Fibroblast of the aortic adventitia (primary cell): ENCODE measurements around the gene PCSK5. TPM values are rescaled to one million over a fixed set of nuclear protein-coding genes. Genes with fewer than 3 reads are reported as not detected.
A peak's percentile ranks its signal among the peaks of the same experiment; 100 is the strongest.

Source experiments
- DNase-seq: peaks from one replicate; pipeline ENCODE4 v3.0.0-alpha.2; 2010; ENCODE audit warnings: low read depth
- H3K4me3 ChIP-seq: 2 replicates; pipeline ENCODE4 v1.5.1; 2011; ENCODE audit warnings: low read depth, mild to moderate bottlenecking, control low read depth, low read length, moderate library complexity
- CTCF ChIP-seq: IDR thresholded peaks from 2 replicates; pipeline ENCODE4 v1.5.1; 2011; ENCODE audit warnings: mild to moderate bottlenecking, low read length, control low read depth, inconsistent platforms; ENCODE audit not compliant: insufficient read depth
- total RNA-seq: library from RNA; depleted of rRNA; stranded (reverse); fragments of >200 nt; gene quantifications from 2 replicates; pipeline ENCODE4 v1.2.3, GENCODE V29; 2012; ENCODE audit warnings: low replicate concordance

PCSK5 gene
- total RNA-seq, 1 donor = 3.6 TPM

GRCh38 chr9:75870450-75870849 lies 20.0 kb upstream of the PCSK5 start:
- TF ChIP-seq CTCF = no peak
- H3K4me3 ChIP-seq = no peak overlapping the region
- DNase-seq = no peak

GRCh38 chr9:75871624-75872023 lies 18.8 kb upstream of the PCSK5 start:
- no peak for TF ChIP-seq CTCF
- H3K4me3 ChIP-seq = no peak overlapping the region
- DNase-seq = no peak

- no peak for TF ChIP-seq CTCF
- DNase-seq = no peak
Observed at GRCh38 chr9:75873712-75874111, 16.8 kb upstream of the PCSK5 start.

GRCh38 chr9:75876999-75877640 lies 13.4 kb upstream of the PCSK5 start:
- DNase-seq = no peak
- no peak for TF ChIP-seq CTCF
- no peak overlapping the region for H3K4me3 ChIP-seq

More at GRCh38 chr9:75873712-75874111, 16.8 kb upstream of the PCSK5 start:
- no peak overlapping the region for H3K4me3 ChIP-seq

GRCh38 chr9:75878488-75878860 lies 12.0 kb upstream of the PCSK5 start:
- DNase-seq = no peak
- no peak overlapping the region for H3K4me3 ChIP-seq
- TF ChIP-seq CTCF = no peak

GRCh38 chr9:75880618-75881017 lies 9.9 kb upstream of the PCSK5 start:
- TF ChIP-seq CTCF = no peak
- peak; percentile 42 for DNase-seq
- no peak overlapping the region for H3K4me3 ChIP-seq

- DNase-seq = no peak
- no peak overlapping the region for H3K4me3 ChIP-seq
- no peak for TF ChIP-seq CTCF
Observed at GRCh38 chr9:75881761-75882160, 8.7 kb upstream of the PCSK5 start.
